ENCODE results near the gene MED29.
A peak's percentile ranks its signal among the peaks of the same experiment; 100 is the strongest.
"Not testable (repeated sequence)": the region's sequence is repeated elsewhere in the genome, so short reads cannot be mapped to it uniquely, and the experiment has no call there.

MED29 gene

DNA sequence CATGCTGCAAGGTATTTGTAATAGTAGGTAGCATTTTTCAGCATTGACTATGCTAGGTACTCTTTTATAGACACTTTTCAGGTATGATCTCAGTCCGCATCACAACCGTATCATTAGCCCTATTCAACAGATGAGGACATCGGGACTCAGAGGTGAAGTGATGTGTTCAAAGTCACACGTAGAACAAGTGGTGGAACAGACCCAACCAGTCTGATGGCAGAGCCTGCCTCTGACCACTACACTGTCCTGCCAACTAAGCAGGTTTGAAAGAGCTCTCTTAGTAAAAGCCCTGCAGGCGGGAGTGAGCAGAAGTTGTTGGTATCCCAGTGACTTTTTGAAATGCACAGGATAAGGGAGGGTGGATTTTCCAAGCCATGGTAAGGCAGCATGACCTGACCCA is 20.4 kb upstream of the MED29 start:
- FAIRE-seq: no peak
- DNase-seq (ENCODE audit: low spot score): no peak

DNA sequence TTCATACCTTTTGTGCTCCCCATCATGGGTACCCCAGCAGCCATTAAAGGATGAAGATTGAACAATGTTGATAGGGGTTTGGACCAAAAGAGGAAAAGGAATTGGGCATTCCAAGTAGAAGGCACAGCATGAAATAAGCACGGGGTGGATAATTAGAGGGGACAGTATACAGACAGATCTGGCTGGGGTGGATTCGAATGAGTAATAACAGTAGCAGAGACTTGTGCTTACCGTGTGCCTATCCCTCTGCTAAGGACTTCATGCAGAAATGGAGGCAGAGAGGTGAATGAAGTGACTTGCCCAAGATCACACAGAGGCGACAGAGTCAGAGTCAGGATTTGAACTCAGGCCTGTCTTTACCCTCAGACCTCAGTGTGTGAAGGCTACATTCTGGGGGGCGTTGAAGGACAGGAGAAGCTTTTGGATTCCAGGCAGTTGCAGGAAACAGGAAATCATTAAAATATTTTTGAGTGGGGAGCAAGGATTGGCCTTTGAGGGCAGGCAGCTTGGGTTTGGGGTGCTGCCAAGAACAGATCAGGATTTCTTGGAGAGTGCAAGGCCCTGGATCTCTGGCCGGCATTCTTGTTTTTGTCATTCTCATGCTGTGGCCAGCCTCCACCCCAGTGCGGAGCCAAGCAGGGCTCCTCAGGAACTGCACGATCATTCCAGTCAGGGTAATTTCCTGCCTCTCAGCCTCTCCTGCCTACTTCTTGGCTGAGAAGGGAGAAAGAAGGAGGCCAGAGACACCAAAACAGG is 19.0 kb upstream of the MED29 start:
- FAIRE-seq: no peak
- DNase-seq (ENCODE audit: low spot score): no peak

DNA sequence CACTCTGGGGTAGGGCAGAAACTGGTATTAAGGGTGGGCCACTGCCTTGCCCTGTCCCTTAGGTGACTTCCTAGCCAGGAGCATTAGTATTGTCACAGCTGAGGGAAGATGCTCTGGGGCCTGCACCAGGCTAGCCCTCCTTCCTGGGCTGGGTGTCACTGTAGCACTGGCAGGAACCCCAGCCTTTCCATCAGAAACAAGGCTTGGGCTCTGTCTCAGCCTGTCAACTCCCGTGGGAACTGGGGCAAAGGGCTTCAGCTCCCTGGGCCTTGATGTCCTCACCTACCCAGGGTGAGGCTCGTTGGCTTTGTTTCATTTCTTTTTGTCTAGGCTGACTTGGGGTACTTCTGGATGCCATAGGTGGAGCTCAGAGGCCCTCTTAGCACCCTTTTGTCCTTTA is 18.2 kb upstream of the MED29 start:
- FAIRE-seq: no peak
- DNase-seq (ENCODE audit: low spot score): no peak

DNA sequence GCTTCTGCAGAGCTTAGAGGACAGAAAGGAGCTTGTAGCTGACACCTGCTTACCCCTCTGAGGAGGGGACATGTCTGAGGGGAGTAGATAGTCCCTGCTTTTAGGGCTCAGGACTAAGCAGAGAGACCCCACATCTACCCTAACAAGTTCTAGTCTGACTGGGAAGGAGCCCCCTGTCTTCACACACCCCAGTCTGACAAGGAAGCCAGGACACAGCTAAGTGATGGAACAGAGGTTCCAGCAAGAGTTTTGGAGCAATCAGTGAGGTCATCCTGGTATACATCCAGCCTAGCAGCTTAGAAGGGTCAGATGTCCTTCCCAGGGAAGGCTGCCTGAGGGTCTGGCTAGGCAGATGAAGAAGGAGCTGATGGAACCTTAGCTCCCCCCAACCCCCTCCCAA is 15.2 kb upstream of the MED29 start:
- FAIRE-seq (no peak), DNase-seq (ENCODE audit: low spot score) (no peak)

DNA sequence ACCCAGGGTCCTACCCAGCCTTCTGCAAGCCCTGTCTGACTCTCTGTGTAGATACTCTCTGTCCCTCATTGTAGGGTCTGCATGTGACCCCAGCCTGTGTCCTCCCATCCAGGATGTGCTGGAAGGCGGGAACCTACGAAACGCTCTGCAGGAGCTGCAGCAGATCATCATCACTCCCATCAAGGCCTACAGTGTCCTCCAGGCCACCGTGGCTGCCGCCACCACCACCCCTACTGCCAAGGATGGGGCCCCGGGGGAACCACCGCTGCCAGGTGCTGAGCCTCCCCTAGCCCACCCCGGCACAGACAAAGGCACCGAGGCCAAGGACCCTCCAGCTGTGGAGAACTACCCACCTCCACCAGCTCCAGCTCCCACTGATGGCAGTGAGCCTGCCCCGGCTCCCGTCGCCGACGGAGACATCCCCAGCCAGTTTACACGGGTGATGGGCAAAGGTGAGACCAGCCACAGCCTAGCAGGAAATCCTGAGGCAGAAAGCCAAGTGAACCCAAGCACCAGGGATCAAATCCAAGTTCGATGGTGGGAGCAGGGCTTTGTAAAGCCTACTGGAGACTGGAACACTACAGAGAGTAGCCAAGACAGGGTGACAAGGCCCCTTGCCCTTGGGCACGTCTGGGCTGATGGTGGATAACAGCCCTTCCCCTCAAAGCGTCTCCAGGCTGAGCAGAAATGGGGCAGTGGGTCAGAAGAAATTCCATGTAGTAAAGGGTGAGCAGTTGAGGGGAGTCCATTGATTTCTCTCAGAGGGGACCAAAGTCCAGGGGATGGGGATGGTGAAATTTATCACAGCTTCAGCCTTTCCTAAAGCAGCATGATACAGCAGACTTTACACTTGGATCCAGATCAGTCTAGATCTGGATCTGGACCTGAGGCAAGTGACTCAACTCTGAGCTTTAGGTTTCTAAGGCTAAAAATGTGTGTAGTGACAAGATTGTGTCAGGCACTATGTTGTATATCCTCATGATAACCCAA is 13.5 kb upstream of the MED29 start:
- FAIRE-seq (no peak), DNase-seq (ENCODE audit: low spot score) (no peak)

DNA sequence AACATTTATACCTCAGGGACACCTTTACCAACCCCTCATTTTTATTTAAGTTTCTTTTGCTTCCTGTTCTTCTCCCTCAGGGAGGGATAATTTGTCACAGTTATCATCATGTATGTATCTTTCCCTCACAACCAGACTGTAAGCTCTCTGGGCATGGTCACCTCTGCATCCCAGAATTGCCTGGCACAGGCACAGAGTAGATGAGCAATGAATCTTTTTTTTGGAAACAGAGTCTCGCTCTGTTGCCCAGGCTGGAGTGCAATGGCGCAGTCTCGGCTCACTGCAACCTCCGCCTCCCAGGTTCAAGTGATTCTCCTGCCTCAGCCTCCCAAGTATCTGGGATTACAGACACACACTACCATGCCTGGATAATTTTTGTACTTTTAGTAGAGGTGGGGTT is 11.8 kb upstream of the MED29 start:
- FAIRE-seq; DNase-seq (ENCODE audit: low spot score): not testable (repeated sequence)

DNA sequence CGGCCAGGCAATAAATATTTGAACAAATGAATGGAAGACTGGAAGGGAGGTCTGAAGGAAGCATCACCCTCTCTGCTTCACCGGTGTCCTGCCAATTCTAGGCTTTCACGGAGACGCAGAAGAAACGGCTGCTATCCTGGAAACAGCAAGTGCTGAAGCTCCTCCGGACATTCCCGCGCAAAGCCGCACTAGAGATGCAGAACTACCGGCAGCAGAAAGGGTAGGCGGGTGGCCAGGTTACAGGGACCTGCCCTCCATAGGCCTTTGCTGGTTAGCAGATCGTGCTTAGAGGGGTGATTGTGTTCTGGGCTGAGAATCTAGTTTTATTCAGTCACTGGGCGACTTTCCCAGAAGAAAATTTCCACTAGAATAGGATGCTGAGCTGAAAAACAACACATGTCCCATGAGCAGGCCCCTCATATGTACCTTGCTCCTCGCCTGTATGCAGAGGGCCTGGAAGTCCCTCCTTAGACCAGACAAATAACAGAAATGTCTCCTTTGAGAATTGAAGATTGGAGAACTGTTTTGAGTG is 11.2 kb upstream of the MED29 start:
- DNase-seq (ENCODE audit: low spot score): no peak
- FAIRE-seq: no peak

DNA sequence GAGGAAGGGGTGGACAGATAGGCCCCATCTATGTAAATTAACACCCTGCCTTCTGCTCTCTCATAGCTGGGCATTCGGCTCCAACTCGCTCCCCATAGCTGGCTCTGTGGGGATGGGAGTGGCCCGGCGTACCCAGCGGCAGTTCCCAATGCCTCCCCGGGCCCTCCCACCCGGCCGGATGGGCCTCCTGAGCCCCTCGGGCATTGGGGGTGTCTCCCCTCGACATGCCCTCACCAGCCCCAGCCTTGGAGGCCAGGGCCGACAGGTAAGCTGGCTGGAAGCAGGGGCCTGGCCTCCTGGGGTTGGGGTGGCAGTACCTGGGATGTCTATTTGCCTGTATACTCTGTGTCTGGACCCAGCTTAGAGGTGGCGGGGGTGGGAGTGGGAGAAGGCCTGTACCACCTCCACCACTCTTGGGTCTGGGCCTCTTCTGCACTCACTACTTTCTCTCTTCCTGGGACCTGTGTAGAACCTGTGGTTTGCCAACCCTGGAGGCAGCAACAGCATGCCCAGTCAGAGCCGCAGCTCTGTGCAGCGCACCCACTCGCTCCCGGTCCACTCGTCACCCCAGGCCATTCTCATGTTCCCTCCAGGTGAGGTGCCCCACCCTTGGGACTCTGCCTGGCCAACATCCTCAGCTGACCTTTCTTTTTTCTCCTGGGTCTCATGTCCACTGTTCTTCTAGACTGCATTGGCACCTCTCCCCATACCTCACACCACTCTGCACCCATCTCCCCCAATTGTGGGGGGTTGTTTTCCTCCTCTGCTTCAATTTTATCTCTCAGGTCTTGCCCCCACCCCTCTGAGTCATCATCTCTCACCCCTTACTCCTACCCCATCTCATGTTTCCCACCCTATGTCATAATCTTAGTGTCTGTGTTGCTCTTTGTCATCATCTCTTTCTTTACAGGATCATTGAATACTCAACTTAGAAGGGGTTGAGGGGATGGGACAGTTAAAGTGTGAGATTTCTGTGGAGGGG is 10.4 kb upstream of the MED29 start:
- DNase-seq (ENCODE audit: low spot score) (no peak), FAIRE-seq (no peak)

DNA sequence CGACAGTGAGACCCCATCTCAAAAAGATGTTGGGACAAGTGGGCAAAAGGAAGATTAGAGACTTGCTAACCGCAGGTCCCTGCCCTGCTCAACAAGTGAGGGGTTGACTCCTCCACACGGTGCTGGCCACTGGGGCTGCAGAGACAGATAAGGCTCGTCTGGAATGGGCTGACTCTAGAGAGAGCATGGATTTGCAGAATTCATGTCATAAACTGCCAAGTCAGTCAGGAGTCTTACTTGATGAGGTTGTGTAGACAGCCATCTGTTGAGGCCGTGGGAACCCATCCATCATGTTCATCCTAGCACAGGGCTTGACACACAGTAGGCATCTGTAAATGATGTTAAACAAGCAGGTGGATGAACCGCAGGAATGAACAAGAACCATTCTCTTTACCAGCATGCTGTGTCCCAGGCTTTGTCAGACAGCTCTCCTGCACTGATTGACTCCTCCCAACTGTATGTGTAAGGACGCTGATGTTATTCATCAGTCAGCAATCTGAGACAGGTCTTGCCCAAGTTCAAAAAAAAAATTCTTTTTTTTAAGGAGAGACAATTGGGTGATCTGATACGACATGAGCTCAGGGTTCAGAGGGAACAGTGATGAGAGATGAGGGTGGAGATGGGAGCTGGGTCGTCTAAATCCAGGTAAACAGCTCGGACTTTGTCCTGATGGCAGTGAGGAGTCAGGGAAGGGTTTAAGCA is 9.1 kb upstream of the MED29 start:
- FAIRE-seq (no peak), DNase-seq (ENCODE audit: low spot score) (no peak)

DNA sequence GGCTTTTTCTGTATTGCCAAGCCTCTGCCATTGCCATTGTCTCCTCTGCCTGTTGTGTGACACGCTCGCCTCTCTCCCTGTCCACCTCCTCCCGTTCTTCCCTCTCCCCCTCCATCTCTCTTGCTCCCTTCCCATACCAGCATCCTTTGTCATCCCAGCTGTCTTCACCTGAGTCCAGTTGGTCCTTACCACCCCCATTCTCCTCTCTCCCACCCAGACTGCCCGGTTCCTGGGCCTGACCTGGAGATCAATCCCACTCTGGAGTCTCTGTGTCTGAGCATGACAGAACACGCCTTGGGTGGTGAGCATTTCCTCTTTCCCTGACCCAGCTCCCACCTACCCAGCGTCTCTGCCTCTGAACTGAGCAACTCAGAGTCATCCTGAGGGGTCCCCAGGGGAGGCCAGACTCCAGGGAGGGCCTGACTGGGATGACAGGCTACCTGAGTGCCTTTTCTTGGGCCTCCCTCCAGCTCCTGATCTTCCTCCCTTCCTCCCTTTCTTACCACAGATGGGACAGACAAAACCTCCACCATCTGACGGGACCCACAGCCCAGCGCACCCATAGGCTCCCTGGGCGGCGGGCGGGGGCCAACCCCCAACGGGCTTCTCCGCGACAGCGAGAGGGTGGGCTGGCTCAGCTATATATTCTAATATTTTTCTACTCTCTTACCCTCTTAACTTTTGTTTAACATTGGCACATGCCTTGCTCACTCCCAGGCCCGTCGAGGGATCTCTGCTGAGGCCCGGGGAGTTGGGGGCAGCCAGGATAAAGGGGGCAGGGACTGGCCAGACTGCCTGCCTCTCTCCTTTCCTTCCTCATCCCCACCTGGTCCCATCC is 8.0 kb upstream of the MED29 start:
- DNase-seq (ENCODE audit: low spot score) (no peak), FAIRE-seq (no peak)

DNA sequence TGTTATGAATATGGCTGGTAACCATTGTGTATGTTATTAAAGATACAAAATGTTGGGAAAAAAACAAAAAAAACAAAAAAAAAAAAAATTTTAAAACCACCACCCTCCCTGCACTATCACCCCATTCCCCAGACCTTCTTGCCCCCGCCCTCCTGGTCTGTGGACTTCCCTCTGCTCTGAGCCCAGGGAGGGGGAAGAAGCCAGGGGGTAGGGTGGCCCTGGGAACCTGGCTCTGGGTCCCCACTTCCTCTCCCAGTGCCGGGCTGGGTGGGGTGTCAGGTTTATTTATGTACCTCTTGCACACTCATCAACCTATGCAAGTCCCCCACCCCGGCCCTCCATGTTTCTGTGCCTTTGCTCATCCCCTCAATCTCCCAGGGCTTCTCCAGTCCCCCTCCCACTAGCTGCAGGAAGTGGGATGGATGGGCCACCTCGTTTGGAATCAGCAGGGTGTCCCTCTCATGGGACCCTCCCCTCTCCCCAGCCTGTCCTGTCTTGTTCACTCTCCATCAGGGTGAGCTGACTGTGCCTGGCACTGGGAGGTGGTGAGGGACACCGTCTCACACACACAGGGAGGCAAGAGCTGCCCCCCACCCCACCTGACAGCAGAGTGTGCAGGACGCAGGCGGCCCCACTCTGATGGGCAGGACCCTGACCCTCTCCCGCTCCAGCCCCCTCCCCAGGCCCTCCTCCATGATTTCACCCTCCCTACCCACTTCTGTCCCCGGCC is 6.2 kb upstream of the MED29 start:
- FAIRE-seq (no peak), DNase-seq (ENCODE audit: low spot score) (no peak)

DNA sequence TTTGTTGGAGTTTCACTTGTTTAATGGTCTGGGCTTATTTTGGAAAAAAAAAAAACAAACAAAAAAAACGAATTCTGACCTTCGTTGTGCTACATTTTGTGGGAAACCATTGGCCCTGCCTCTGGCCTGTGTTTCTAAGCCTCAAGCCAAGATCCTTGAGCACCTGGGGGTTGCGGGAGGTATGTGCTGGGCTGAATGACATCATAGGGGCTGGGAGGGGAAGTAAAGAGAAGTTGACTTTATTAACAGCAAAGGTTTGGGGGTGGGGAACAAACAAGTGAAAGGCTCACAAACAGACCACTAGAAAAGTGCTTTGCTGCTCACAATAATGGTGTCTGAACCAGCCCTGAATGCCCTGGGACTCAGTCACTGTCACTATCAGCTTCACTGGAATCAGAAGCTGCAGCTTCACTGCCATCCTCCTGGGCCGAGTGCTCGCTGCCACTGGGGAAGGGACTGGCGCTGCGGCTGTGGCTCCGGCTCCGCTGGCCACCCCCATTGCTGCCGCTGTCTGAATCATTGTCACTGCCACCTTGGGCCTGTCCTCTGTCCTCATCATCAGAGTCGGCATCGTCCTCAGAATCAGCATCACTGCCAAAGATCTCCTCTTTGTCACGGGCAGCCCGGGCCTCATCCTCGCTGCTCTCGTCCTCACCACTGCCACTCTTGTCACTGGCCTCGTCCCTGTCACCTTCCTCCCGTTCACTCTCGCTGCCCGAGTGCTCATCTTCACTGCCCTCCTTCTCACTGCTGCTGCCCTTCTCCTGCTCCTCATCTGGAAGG is 5.4 kb upstream of the MED29 start:
- no peak for DNase-seq (ENCODE audit: low spot score)
- no peak for FAIRE-seq

DNA sequence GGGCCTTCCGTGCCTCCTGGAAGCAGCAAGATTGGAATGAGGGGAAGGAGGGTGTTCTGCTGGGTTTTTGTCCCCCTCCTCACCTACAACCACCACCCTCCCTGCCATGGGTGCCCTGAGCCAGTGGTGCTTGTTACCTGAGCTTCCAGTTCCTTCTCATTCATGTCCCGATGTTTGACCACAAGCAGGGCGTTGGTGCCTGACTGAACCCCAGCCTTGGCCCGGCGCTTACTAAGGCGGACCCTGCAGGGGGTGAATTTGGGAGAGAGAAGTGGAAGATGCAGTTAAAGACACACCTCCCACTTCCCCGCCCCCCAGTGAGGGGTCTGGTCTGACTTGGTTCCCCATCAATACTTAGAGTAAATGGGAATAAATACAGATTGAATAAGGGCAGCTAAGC is 4.6 kb upstream of the MED29 start:
- FAIRE-seq (no peak), DNase-seq (ENCODE audit: low spot score) (no peak)

DNA sequence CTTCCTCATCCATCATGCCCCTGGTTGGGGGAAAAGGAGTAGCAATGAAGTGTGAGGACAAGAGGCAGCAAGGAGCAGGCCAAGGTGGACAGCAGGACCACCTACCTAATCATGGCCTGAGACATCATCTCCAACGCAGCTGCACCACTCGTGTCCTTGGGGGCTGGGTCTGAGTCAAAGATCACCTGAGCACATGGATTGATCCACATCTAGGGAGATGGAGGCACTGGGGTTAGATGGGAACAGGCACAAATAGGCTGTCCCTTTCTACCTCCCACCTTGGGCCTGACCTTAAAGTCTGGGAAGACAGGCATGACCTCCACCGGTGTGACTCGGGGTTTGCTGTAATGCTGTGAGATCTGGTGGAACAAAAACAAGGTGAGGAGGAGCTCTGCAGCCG is 2.5 kb upstream of the MED29 start:
- no peak for DNase-seq (ENCODE audit: low spot score)
- FAIRE-seq: peak; percentile 52

DNA sequence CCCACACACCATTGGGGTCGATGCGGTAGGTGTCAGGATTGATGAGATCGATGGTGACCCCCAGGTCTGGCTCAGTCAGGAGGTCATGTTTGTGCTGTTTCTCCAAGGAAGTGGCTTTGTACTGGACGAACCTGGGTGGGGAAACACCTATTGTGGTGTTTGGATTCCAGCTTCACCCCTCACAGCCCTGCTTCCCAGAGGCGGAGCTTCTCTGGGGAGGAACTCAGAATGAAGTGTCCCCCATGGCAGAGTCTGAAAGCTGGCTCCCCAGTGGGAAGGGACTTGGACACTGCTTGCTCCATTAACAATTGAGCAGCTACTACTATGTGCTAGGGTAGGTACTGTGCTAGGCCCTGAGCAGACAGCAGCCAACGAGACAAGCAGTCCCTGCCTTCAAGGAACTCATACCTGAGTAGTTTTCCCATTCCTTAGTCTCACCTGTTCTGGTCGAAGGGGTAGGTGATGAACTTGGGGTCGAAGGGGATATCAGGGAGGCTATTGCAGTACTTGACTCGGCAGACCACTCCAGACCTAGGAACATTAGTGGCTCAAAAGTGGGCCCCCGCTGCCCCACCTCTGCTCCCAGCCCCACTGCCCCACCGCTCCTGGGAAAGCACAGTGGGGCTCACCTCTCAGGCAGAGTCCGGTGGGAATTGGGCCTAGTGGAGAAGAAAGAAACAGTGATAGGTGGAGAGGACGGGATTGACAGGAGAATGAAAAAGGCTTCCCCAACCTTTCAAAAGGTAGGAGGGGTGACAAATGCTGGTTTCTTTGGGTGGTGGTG is 1.4 kb upstream of the MED29 start:
- no peak for FAIRE-seq
- no peak for DNase-seq (ENCODE audit: low spot score)

DNA sequence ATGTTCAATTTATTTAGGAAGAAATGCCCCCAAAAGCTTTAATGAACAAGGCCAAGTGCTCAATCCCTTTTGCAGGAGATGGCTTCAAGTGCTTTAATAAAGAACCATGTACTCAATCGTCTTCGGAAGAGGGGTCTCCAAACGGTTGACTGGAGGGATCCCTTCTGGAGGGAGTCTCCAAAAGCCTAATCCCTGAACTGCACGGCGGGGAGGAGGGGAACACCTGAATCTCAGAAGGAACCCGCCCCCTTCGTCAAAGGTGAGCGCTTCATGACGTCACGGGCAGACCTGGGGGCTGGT is 777 bp upstream of the MED29 start:
- FAIRE-seq (peak; percentile 42), DNase-seq (ENCODE audit: low spot score) (no peak)

Measured in urothelium cell line (cell line).